Endothelial cell of umbilical vein (primary cell): ENCODE data around the gene INPP5A. TPM values are rescaled to one million over a fixed set of nuclear protein-coding genes. Genes with fewer than 3 reads are reported as not detected.

Experiments used
- BruUV-seq: library from RNA; stranded (reverse); fragments of 400-500 nt; replicated peaks from 2 replicates; lab custom pipeline; 2021; lab: Mats Ljungman, UMichigan
- CTCF ChIA-PET: fragments of 300-600, 350-600 bp; sonication (Branson Sonifier 250); formaldehyde crosslinking; loops from one replicate; lab custom pipeline; 2021; ENCODE audit warnings: antibody characterized with exemption, inconsistent platforms; lab: Charles Lee
- POLR2A ChIA-PET: fragments of 300-600, 350-600 bp; sonication (Branson Sonifier 250); formaldehyde crosslinking; loops from one replicate; lab custom pipeline; 2021; ENCODE audit warnings: antibody characterized with exemption, inconsistent platforms; lab: Charles Lee
- DNase-seq: peaks from one replicate; pipeline ENCODE4 v3.0.0-alpha.2; 2011; ENCODE audit warnings: low read depth, low spot score
- FAIRE-seq: peaks from 2 replicates; lab custom pipeline; 2011; peaks lifted over from hg19 to GRCh38; lab: Jason Lieb, UNC
- H2AFZ ChIP-seq: 2 replicates; pipeline ENCODE4 v1.6.0; 2012; ENCODE audit warnings: low read depth, low read length, control low read depth, inconsistent platforms
- H3K27ac ChIP-seq: 2 replicates; pipeline ENCODE4 v1.5.1; 2011; ENCODE audit warnings: low read depth, mild to moderate bottlenecking, control low read depth, low read length, moderate library complexity; ENCODE audit not compliant: insufficient read depth
- H3K27me3 ChIP-seq, 2 experiments: 2 replicates each; pipeline versions ENCODE4 v1.6.0 to v1.6.1; 2011; ENCODE audit warnings: low read length in 2 of 2, mixed read lengths in 1 of 2; ENCODE audit not compliant: control insufficient read depth in 2 of 2, insufficient read depth in 2 of 2
- H3K36me3 ChIP-seq, 2 experiments: 2 replicates in 1 of 2; 3 replicates in 1 of 2; pipeline ENCODE4 v1.5.1; 2011; ENCODE audit warnings: low read length in 2 of 2, mild to moderate bottlenecking in 1 of 2, moderate library complexity in 1 of 2; ENCODE audit not compliant: control insufficient read depth in 2 of 2, insufficient read depth in 2 of 2; ENCODE audit errors: extremely low read depth in 1 of 2
- H3K4me1 ChIP-seq: 3 replicates; pipeline ENCODE4 v1.5.1; 2011; ENCODE audit warnings: mild to moderate bottlenecking, low read length; ENCODE audit not compliant: control insufficient read depth, insufficient read depth; ENCODE audit errors: extremely low read depth
- H3K4me2 ChIP-seq: 2 replicates; pipeline ENCODE4 v1.6.1; 2011; ENCODE audit warnings: low read length, control low read depth, mixed read lengths; ENCODE audit not compliant: insufficient read depth
- H3K4me3 ChIP-seq, 3 experiments: fragments of 200-600 bp in 1 of 3; sonication (generic), shearing (Covaris generic) in 1 of 3; replicated peaks in 1 of 3; 2 replicates each; pipeline ENCODE4 v1.5.1; 2011 to 2016; ENCODE audit warnings: control low read depth in 3 of 3, low read length in 3 of 3, mild to moderate bottlenecking in 2 of 3, inconsistent platforms in 1 of 3, low read depth in 1 of 3, moderate library complexity in 1 of 3; ENCODE audit not compliant: insufficient read depth in 1 of 3
- H3K79me2 ChIP-seq: 2 replicates; pipeline ENCODE4 v1.6.0; 2012; ENCODE audit warnings: low read length, inconsistent platforms; ENCODE audit not compliant: control insufficient read depth, insufficient read depth
- H3K9ac ChIP-seq: replicated peaks from 2 replicates; pipeline ENCODE3; 2011; ENCODE audit warnings: low read length, control low read depth; ENCODE audit not compliant: insufficient read depth; ENCODE audit errors: extremely low read depth
- H3K9me1 ChIP-seq: replicated peaks from 3 replicates; pipeline ENCODE4 v1.6.0; 2011; ENCODE audit warnings: mild to moderate bottlenecking, low read length; ENCODE audit not compliant: control insufficient read depth, insufficient read depth; ENCODE audit errors: extremely low read depth
- H3K9me3 ChIP-seq: replicated peaks from 2 replicates; pipeline ENCODE4 v1.5.1; 2012; ENCODE audit warnings: low read length, inconsistent platforms; ENCODE audit not compliant: control insufficient read depth, insufficient read depth
- H4K20me1 ChIP-seq: replicated peaks from 2 replicates; pipeline ENCODE3; 2011; ENCODE audit warnings: mild to moderate bottlenecking, low read length; ENCODE audit not compliant: control insufficient read depth, insufficient read depth; ENCODE audit errors: extremely low read depth
- EZH2 ChIP-seq: IDR thresholded peaks from 2 replicates; pipeline ENCODE4 v1.6.1; 2012; ENCODE audit warnings: borderline replicate concordance, low read depth, mild to moderate bottlenecking, moderate library complexity, low read length, inconsistent platforms; ENCODE audit not compliant: severe bottlenecking
- FOS ChIP-seq: IDR thresholded peaks from 2 replicates; pipeline ENCODE4 v1.6.1; 2011; ENCODE audit warnings: mild to moderate bottlenecking, low read length, moderate library complexity, borderline replicate concordance; ENCODE audit not compliant: insufficient read depth
- GATA2 ChIP-seq: IDR thresholded peaks from 2 replicates; pipeline ENCODE4 v1.7.0; 2011; ENCODE audit warnings: low read depth, mild to moderate bottlenecking, moderate library complexity, mixed read lengths, low read length; ENCODE audit not compliant: insufficient read length, insufficient read depth
- JUN ChIP-seq: IDR thresholded peaks from 2 replicates; pipeline ENCODE4 v1.6.1; 2011; ENCODE audit warnings: borderline replicate concordance, low read depth; ENCODE audit not compliant: insufficient read length, insufficient read depth
- MAX ChIP-seq: IDR thresholded peaks from 2 replicates; pipeline ENCODE4 v1.6.1; 2011; ENCODE audit not compliant: insufficient read depth, insufficient read length
- MYC ChIP-seq: IDR thresholded peaks from one replicate; pipeline ENCODE4 v1.6.1; 2011; ENCODE audit warnings: mild to moderate bottlenecking, low read depth, low read length
- POLR2A ChIP-seq: IDR thresholded peaks from 2 replicates; pipeline ENCODE4 v1.6.1; 2012; ENCODE audit warnings: low read depth, mild to moderate bottlenecking, control low read depth, low read length
- POLR2AphosphoS5 ChIP-seq: IDR thresholded peaks from 2 replicates; pipeline ENCODE4 v1.6.1; 2012; ENCODE audit warnings: low read depth, mild to moderate bottlenecking, control low read depth, low read length, moderate library complexity; ENCODE audit not compliant: insufficient read depth
- dilution Hi-C: fragments of 300-500 bp; cut with MboI; formaldehyde crosslinking; loops from one replicate; pipeline ENCODE4 v1.15.0; 2019; ENCODE audit warnings: low sequenced_read_pairs; ENCODE audit not compliant: extremely low pct_ligation_motif_present
- intact Hi-C: fragments of 100-400 bp; cut with micrococcal nuclease; formaldehyde crosslinking; loops from one replicate; pipeline ENCODE4 v1.10.0; 2022
- polyA plus RNA-seq, 4 experiments: library from polyadenylated mRNA; depleted of rRNA in 3 of 4; stranded (reverse) in 3 of 4; unstranded in 1 of 4; fragments of >200 nt; gene quantifications; 2 replicates each; pipeline versions ENCODE4 v1.2.1 to v1.2.3, GENCODE V29; 2011 to 2012; ENCODE audit warnings: missing spikeins in 1 of 4
- total RNA-seq: library from RNA; stranded (reverse); gene quantifications from 2 replicates; pipeline ENCODE4 v1.2.3, GENCODE V29; 2021
- TF ChIP-seq, protein P1 (sequence below), 2 donors: IDR thresholded peaks; 1 replicate in 1 of 2; 2 replicates in 1 of 2; pipeline ENCODE4 v1.5.1; 2011; ENCODE audit warnings: low read length in 2 of 2, mild to moderate bottlenecking in 2 of 2, moderate library complexity in 2 of 2, control low read depth in 1 of 2, inconsistent platforms in 1 of 2, low read depth in 1 of 2; ENCODE audit not compliant: insufficient read depth in 1 of 2; ENCODE audit errors: extremely low read depth in 1 of 2

Gene INPP5A
- total and polyA plus RNA-seq, 2 donors (not counting 3 experiments of a cell fraction or from before 2014, with no cell fraction given) = 22.9 to 33.2 TPM

DNA sequence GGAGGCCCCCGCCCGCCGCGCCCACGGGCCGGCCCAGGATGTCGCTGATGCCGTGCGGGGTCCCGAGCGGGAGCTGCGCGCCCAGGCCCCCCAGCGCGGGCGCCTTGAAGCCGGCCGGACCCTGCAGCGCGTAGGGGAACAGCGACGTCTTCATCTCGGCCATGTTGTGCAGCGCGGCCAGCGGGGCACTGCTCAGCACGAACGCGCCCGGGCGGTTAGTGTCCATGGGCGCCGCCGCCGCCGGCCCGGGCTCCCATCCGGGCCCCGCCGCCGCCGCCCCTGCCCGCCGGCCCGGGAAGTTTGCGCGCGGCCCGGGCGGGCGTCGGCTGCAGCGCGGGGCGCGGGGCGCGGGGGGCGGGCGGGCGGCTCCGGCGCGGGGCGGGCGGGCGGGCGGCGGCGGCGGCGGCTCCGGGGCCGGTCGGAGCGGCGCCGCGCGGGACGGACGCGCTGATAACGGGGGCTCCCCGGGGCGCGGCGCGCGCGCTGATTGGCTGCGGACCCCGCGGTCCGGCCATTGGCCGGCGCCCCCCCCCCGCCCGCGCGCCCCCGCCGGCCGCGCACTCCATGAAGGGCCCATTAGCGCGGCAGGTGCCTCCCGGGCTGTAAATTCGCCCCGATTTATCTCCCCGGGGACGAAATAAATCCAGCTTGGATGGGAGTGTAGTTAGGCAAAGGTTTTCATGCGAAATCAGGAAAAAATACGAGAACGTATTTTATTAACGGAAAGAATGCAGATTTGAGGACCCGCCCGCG is 248.3 kb downstream of the INPP5A start, which contains the start of gene NKX6-2:
Gene NKX6-2 (minus strand): TSS at position 425 of the 753 bp plus-strand sequence. CDS start 199 bp downstream, at position 226.
- DNase-seq (no peak), FAIRE-seq (no peak)
- ChIA-PET POLR2A (no interaction called here), CTCF (no interaction called here)
- dilution Hi-C loops = no loop called here
- H3K36me3 ChIP-seq = no peaks in the 10 kb centered on the region
- no peak within 1 kb of the TSS for H3K4me3 ChIP-seq
- H3K79me2 ChIP-seq = no peaks in the 10 kb centered on the region
- H3K4me2 ChIP-seq = no peak within 1 kb of the TSS
- H3K4me1 ChIP-seq = no peaks in the 10 kb centered on the region
- no peak within 1 kb of the TSS for H3K9ac ChIP-seq
- no peak within 1 kb of the TSS for H3K27ac ChIP-seq
- H3K9me3 ChIP-seq = no peaks in the 10 kb centered on the region
- no peaks in the 10 kb centered on the region for H3K9me1 ChIP-seq
- H2AFZ ChIP-seq = no peak within 1 kb of the TSS
- no peaks in the 10 kb centered on the region for H4K20me1 ChIP-seq
- peaks cover 37 to 55% of the 10 kb centered on the region in 2 experiments for H3K27me3 ChIP-seq
- no TSS peak for BruUV-seq
- TF ChIP-seq POLR2AphosphoS5 (no peak), JUN (no peak), POLR2A (no peak), FOS (no peak), GATA2 (no peak), MYC (no peak), EZH2 (no peak), MAX (no peak)
- TF ChIP-seq, protein P1, sequence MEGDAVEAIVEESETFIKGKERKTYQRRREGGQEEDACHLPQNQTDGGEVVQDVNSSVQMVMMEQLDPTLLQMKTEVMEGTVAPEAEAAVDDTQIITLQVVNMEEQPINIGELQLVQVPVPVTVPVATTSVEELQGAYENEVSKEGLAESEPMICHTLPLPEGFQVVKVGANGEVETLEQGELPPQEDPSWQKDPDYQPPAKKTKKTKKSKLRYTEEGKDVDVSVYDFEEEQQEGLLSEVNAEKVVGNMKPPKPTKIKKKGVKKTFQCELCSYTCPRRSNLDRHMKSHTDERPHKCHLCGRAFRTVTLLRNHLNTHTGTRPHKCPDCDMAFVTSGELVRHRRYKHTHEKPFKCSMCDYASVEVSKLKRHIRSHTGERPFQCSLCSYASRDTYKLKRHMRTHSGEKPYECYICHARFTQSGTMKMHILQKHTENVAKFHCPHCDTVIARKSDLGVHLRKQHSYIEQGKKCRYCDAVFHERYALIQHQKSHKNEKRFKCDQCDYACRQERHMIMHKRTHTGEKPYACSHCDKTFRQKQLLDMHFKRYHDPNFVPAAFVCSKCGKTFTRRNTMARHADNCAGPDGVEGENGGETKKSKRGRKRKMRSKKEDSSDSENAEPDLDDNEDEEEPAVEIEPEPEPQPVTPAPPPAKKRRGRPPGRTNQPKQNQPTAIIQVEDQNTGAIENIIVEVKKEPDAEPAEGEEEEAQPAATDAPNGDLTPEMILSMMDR (IDR thresholded peaks at IDR 0.05; ENCODE audit: extremely low read depth in 1 of 2, insufficient read depth in 1 of 2, low read depth in 1 of 2, low read length in 2 of 2) = no peak
- intact Hi-C loops = loop anchor here (5.0 kb wide), 1 partner anchor 119 kb away; no protein-coding TSS in a partner anchor
